ENCODE results near the gene MICAL3.

GRCh38 chr22:17920145-17920605, 104.2 kb downstream of the MICAL3 start:
- TF ChIP-seq POLR2A (IDR thresholded peaks at IDR 0.05) (peak; percentile 42), CTCF (IDR thresholded peaks at IDR 0.05) (no peak), EP300 (IDR thresholded peaks at IDR 0.05; ENCODE audit: low read depth) (no peak)
